Keratinocyte (primary cell): Measurements from ENCODE around the gene SKOR1. TPM values are rescaled to one million over a fixed set of nuclear protein-coding genes. Genes with fewer than 3 reads are reported as not detected.

Source experiments
- DNase-seq: peaks from one replicate; pipeline ENCODE4 v3.0.0-alpha.2; 2011; ENCODE audit warnings: low read depth, missing footprints, low spot score
- FAIRE-seq: peaks from 2 replicates; lab custom pipeline; 2011; peaks lifted over from hg19 to GRCh38; lab: Jason Lieb, UNC
- H2AFZ ChIP-seq: 2 replicates; pipeline ENCODE4 v1.6.0; 2012; ENCODE audit warnings: low read length, control low read depth, inconsistent platforms; ENCODE audit not compliant: control insufficient read depth
- H3K27ac ChIP-seq: 2 replicates; pipeline ENCODE4 v1.5.1; 2011; ENCODE audit warnings: low read length; ENCODE audit not compliant: control insufficient read depth, insufficient read depth
- H3K27me3 ChIP-seq: 3 replicates; pipeline ENCODE4 v1.6.0; 2011; ENCODE audit warnings: low read length; ENCODE audit not compliant: control insufficient read depth, insufficient read depth; ENCODE audit errors: extremely low read depth
- H3K36me3 ChIP-seq, 2 experiments: 2 replicates in 1 of 2; 3 replicates in 1 of 2; pipeline ENCODE4 v1.5.1; 2011; ENCODE audit warnings: low read length in 2 of 2, mild to moderate bottlenecking in 1 of 2; ENCODE audit not compliant: control insufficient read depth in 2 of 2, insufficient read depth in 2 of 2; ENCODE audit errors: extremely low read depth in 1 of 2
- H3K4me1 ChIP-seq: 3 replicates; pipeline ENCODE4 v1.5.1; 2011; ENCODE audit warnings: low read length; ENCODE audit not compliant: control insufficient read depth, insufficient read depth; ENCODE audit errors: extremely low read depth
- H3K4me2 ChIP-seq: 3 replicates; pipeline ENCODE4 v1.6.0; 2011; ENCODE audit warnings: low read depth, low read length; ENCODE audit not compliant: control insufficient read depth, insufficient read depth; ENCODE audit errors: extremely low read depth
- H3K4me3 ChIP-seq, 3 experiments: fragments of 200-600 bp in 1 of 3; sonication (generic) in 1 of 3; 2 replicates in 2 of 3; 3 replicates in 1 of 3; pipeline ENCODE4 v1.5.1; 2011 to 2016; ENCODE audit warnings: low read length in 3 of 3, mild to moderate bottlenecking in 3 of 3, control low read depth in 2 of 3, inconsistent platforms in 1 of 3, low read depth in 1 of 3, mixed read lengths in 1 of 3, mixed run types in 1 of 3, moderate library complexity in 1 of 3; ENCODE audit not compliant: control insufficient read depth in 2 of 3, insufficient read depth in 2 of 3; ENCODE audit errors: extremely low read depth in 1 of 3
- H3K79me2 ChIP-seq: 2 replicates; pipeline ENCODE4 v1.6.0; 2012; ENCODE audit warnings: low read length; ENCODE audit not compliant: control insufficient read depth, insufficient read depth
- H3K9ac ChIP-seq: 3 replicates; pipeline ENCODE4 v1.6.0; 2011; ENCODE audit warnings: low read length; ENCODE audit not compliant: control insufficient read depth, insufficient read depth; ENCODE audit errors: extremely low read depth
- H3K9me1 ChIP-seq: 3 replicates; pipeline ENCODE4 v1.6.0; 2011; ENCODE audit warnings: low read length; ENCODE audit not compliant: control insufficient read depth, insufficient read depth; ENCODE audit errors: extremely low read depth
- H3K9me3 ChIP-seq: 2 replicates; pipeline ENCODE4 v1.5.1; 2012; ENCODE audit warnings: low read depth, low read length; ENCODE audit not compliant: control insufficient read depth
- H4K20me1 ChIP-seq: 3 replicates; pipeline ENCODE4 v1.6.0; 2011; ENCODE audit warnings: low read length; ENCODE audit not compliant: control insufficient read depth, insufficient read depth; ENCODE audit errors: extremely low read depth
- EZH2 ChIP-seq: IDR thresholded peaks from one replicate; pipeline ENCODE4 v1.6.1; 2012; ENCODE audit warnings: inconsistent platforms, mild to moderate bottlenecking, low read length, moderate library complexity
- dilution Hi-C: fragments of 300-500 bp; cut with MboI; formaldehyde crosslinking; loops from one replicate; pipeline ENCODE4 v1.7.0; 2020; ENCODE audit warnings: low sequenced_read_pairs; ENCODE audit not compliant: extremely low pct_ligation_motif_present
- polyA plus RNA-seq, 5 experiments: library from polyadenylated mRNA; depleted of rRNA in 3 of 5; stranded (reverse) in 3 of 5; stranded (forward) in 1 of 5; unstranded in 1 of 5; fragments of >200 nt; gene quantifications; 1 replicate in 1 of 5; 2 replicates in 3 of 5; 3 replicates in 1 of 5; pipeline versions ENCODE4 v1.2.1 to v1.2.3, GENCODE V29; 2011 to 2012; ENCODE audit warnings: missing spikeins in 2 of 5, low read depth in 1 of 5, low replicate concordance in 1 of 5
- TF ChIP-seq, protein P1 (sequence below), 3 experiments: IDR thresholded peaks in 1 of 3; conservative IDR thresholded peaks in 1 of 3; optimal IDR thresholded peaks in 1 of 3; 2 replicates in 2 of 3; 3 replicates in 1 of 3; pipeline versions ENCODE3 to v1.5.1; 2011; ENCODE audit warnings: low read length in 3 of 3, mild to moderate bottlenecking in 3 of 3, moderate library complexity in 2 of 3, control low read depth in 1 of 3, inconsistent platforms in 1 of 3; ENCODE audit not compliant: insufficient read depth in 2 of 3; ENCODE audit errors: extremely low read depth in 1 of 3

Gene SKOR1
- polyA plus RNA-seq, 1 donor (not counting 4 experiments of a cell fraction or from before 2014, with no cell fraction given), result 0.03 TPM

DNA sequence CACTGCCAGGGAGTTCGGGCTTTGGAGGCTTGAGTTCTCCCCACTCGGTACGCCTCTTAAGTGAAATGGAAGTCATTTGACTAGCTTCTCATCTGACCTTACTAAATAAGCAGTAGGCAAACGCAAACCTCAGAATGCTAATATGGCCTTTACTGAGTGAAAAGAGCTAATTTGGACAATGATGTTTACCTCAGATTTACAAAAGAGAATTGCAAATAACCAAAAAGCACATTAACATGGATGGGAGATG is 16.1 kb downstream of the SKOR1 start:
- FAIRE-seq, result no peak
- no peak overlapping the region for H3K27ac ChIP-seq
- no peaks in the 10 kb centered on the region for H3K36me3 ChIP-seq

DNA sequence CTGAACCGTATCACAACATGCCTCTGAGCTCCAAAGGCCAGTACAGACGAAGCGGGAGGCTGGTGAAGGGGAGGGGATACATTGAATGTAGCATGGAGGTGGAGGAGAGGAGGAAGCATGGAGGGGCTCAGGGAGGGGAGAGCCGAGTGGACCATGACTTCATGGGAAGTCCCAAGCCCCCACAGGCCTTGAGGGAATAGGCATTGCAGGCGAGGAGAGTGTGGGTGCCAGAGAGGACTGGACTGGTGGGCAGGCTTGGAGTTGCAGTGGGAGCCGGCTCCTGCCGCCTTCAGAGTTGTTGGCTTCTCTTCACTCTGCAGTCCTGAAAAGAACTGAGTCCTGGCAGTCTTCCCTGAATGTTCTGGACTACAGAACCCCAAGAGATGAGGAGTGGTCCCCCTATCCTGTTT is 17.8 kb downstream of the SKOR1 start:
- Histone ChIP-seq H3K9ac (no peak overlapping the region), H3K4me1 (peaks cover 15% of the 10 kb centered on the region), H3K4me3 (no peak overlapping the region), H3K9me3 (no peaks in the 10 kb centered on the region), H4K20me1 (no peaks in the 10 kb centered on the region), H3K27me3 (no peaks in the 10 kb centered on the region), H3K36me3 (no peaks in the 10 kb centered on the region), H3K79me2 (no peaks in the 10 kb centered on the region), H3K4me2 (no peak overlapping the region), H2AFZ (no peak overlapping the region), H3K27ac (no peak overlapping the region), H3K9me1 (no peaks in the 10 kb centered on the region)
- dilution Hi-C loops, result no loop called here
- DNase-seq (no peak), FAIRE-seq (no peak)
- TF ChIP-seq, protein P1, sequence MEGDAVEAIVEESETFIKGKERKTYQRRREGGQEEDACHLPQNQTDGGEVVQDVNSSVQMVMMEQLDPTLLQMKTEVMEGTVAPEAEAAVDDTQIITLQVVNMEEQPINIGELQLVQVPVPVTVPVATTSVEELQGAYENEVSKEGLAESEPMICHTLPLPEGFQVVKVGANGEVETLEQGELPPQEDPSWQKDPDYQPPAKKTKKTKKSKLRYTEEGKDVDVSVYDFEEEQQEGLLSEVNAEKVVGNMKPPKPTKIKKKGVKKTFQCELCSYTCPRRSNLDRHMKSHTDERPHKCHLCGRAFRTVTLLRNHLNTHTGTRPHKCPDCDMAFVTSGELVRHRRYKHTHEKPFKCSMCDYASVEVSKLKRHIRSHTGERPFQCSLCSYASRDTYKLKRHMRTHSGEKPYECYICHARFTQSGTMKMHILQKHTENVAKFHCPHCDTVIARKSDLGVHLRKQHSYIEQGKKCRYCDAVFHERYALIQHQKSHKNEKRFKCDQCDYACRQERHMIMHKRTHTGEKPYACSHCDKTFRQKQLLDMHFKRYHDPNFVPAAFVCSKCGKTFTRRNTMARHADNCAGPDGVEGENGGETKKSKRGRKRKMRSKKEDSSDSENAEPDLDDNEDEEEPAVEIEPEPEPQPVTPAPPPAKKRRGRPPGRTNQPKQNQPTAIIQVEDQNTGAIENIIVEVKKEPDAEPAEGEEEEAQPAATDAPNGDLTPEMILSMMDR (optimal IDR thresholded peaks at IDR 0.05 in 1 of 3, IDR thresholded peaks at IDR 0.05 in 1 of 3, conservative IDR thresholded peaks at IDR 0.05 in 1 of 3; ENCODE audit: extremely low read depth in 1 of 3, insufficient read depth in 2 of 3, low read length in 3 of 3), result no peak
- no peak for TF ChIP-seq EZH2

More for the DNA sequence above, 16.1 kb downstream of the SKOR1 start:
- Histone ChIP-seq H3K9me1 (no peaks in the 10 kb centered on the region), H3K9me3 (no peaks in the 10 kb centered on the region), H4K20me1 (no peaks in the 10 kb centered on the region), H3K4me2 (peak overlapping the region; percentile 96), H3K4me1 (peaks cover 15% of the 10 kb centered on the region), H3K9ac (no peak overlapping the region), H3K79me2 (no peaks in the 10 kb centered on the region), H2AFZ (peak overlapping the region; percentile 51), H3K27me3 (no peaks in the 10 kb centered on the region), H3K4me3 (peak overlapping the region in 1 of 3 experiments; percentile 90)
- no peak for DNase-seq
- dilution Hi-C loops, result no loop called here
- TF ChIP-seq, protein P1 (optimal IDR thresholded peaks at IDR 0.05 in 1 of 3, IDR thresholded peaks at IDR 0.05 in 1 of 3, conservative IDR thresholded peaks at IDR 0.05 in 1 of 3; ENCODE audit: extremely low read depth in 1 of 3, insufficient read depth in 2 of 3, low read length in 3 of 3), result no peak
- TF ChIP-seq EZH2, result no peak
